GM12865 (cell line): ENCODE measurements around the gene KIT.

ENCODE experiments used
- DNase-seq: peaks from one replicate; pipeline ENCODE4 v3.0.0; 2010; ENCODE audit warnings: low read depth
- H3K4me3 ChIP-seq: 2 replicates; pipeline ENCODE4 v1.5.1; 2011; ENCODE audit warnings: mild to moderate bottlenecking, low read depth, low read length, control low read depth
- TF ChIP-seq, protein P1 (sequence below): IDR thresholded peaks from 2 replicates; pipeline ENCODE4 v1.5.1; 2011; ENCODE audit warnings: low read length, control low read depth, low read depth, inconsistent platforms; ENCODE audit not compliant: insufficient read depth; ENCODE audit errors: missing control alignments

The KIT gene

GRCh38 chr4:54750341-54750740 is 92.6 kb downstream of the KIT start:
- TF ChIP-seq, protein P1, sequence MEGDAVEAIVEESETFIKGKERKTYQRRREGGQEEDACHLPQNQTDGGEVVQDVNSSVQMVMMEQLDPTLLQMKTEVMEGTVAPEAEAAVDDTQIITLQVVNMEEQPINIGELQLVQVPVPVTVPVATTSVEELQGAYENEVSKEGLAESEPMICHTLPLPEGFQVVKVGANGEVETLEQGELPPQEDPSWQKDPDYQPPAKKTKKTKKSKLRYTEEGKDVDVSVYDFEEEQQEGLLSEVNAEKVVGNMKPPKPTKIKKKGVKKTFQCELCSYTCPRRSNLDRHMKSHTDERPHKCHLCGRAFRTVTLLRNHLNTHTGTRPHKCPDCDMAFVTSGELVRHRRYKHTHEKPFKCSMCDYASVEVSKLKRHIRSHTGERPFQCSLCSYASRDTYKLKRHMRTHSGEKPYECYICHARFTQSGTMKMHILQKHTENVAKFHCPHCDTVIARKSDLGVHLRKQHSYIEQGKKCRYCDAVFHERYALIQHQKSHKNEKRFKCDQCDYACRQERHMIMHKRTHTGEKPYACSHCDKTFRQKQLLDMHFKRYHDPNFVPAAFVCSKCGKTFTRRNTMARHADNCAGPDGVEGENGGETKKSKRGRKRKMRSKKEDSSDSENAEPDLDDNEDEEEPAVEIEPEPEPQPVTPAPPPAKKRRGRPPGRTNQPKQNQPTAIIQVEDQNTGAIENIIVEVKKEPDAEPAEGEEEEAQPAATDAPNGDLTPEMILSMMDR, result no peak
- H3K4me3 ChIP-seq, result no peak overlapping the region
- DNase-seq, result no peak

- DNase-seq, result no peak
- TF ChIP-seq, protein P1, result no peak
- H3K4me3 ChIP-seq, result no peak overlapping the region
Observed at GRCh38 chr4:54754394-54754793, 96.6 kb downstream of the KIT start.

- no peak for DNase-seq
Observed at GRCh38 chr4:54764476-54764875, 106.7 kb downstream of the KIT start.

DNA sequence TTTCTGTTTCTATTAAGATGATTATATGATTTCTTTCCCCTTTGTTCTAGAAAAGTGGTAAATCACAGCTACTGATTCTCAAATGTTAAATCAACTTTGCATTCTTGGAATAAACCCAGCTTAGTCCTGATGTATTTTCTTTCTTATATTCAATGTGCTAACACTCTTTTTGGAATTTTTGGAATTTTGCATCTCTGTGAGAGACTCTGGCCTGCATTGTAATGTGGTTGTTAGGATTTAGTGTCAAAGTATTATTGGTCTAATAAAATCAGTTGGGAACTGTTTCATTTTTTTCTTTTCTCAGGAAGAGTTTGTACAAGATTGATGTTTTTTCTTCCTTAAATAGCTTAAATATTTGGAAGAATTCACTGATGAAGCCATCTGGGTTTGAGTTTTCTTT is 109.6 kb downstream of the KIT start:
- no peak overlapping the region for H3K4me3 ChIP-seq
- DNase-seq, result no peak
- TF ChIP-seq, protein P1, result no peak

More at GRCh38 chr4:54764476-54764875, 106.7 kb downstream of the KIT start:
- H3K4me3 ChIP-seq, result no peak overlapping the region
- TF ChIP-seq, protein P1, result no peak

GRCh38 chr4:54773022-54773421 is 115.3 kb downstream of the KIT start:
- TF ChIP-seq, protein P1, result no peak
- H3K4me3 ChIP-seq, result no peak overlapping the region
- DNase-seq, result no peak

GRCh38 chr4:54779036-54779435 is 121.3 kb downstream of the KIT start:
- no peak for DNase-seq
- TF ChIP-seq, protein P1, result no peak
- H3K4me3 ChIP-seq, result no peak overlapping the region

DNA sequence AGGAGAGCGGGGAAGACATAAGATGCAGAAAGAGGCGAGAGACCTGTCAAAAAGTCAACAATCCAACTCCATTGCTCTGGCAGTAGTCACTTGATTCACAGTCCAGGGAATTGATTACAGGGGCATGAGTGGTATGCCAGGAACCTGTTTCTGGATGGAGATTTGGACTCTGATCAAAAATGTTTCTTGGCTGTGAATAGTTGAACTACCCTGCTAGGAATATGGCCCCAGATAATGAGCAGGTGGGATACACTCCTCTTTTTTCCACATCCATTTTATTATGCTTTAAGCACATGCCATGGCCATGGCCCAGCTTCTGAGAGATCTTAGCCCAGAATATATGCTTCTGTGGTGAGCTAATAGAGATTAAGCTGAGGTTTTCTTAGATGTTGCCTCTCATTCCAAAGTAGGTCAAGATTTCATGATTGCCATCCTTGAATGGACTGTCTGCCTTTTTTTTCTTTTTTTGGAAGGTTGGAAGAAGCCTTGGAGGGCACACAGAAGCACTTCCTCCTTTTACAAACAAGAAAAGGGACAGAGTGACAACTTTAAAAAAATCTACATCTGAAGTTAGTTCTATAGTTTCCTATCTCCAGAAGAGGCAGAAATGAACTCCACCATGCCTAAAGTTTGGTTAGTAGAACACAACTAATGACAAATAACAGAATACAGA is 121.9 kb downstream of the KIT start:
- no peak for DNase-seq
- no peak overlapping the region for H3K4me3 ChIP-seq
- TF ChIP-seq, protein P1, result no peak
